K562 (cell line): Measurements from ENCODE around the gene DAGLA. TPM values are rescaled to one million over a fixed set of nuclear protein-coding genes. Genes with fewer than 3 reads are reported as not detected.

Experiments
- ADNP ChIP-seq: fragments of 200-800 bp; sonication (Bioruptor generic); IDR thresholded peaks from 2 replicates; pipeline ENCODE4 v1.6.1; 2016; ENCODE audit warnings: missing genetic modification characterization, missing compliant biosample characterization
- ATF1 ChIP-seq, 2 experiments: fragments of 450-650 bp in 1 of 2; IDR thresholded peaks; 2 replicates each; pipeline ENCODE4 v1.6.1; 2016; ENCODE audit warnings: missing compliant biosample characterization in 1 of 2, missing genetic modification characterization in 1 of 2
- BACH1 ChIP-seq: fragments of 200-800 bp; sonication (Bioruptor generic); IDR thresholded peaks from 2 replicates; pipeline ENCODE4 v1.6.1; 2016; ENCODE audit warnings: missing genetic modification characterization, missing compliant biosample characterization
- CCAR2 ChIP-seq: fragments of 200-400 bp; formaldehyde crosslinking; IDR thresholded peaks from 2 replicates; pipeline ENCODE4 v1.6.1; 2017; ENCODE audit warnings: mild to moderate bottlenecking, low read depth, low read length
- CREB3L1 ChIP-seq: fragments of 450-650 bp; IDR thresholded peaks from 2 replicates; pipeline ENCODE4 v1.6.1; 2014; ENCODE audit warnings: low read depth, mild to moderate bottlenecking, moderate library complexity, borderline replicate concordance
- E2F4 ChIP-seq: sonication (generic); formaldehyde crosslinking; IDR thresholded peaks from 2 replicates; pipeline ENCODE4 v1.8.0; 2022; ENCODE audit warnings: mild to moderate bottlenecking, low read depth, missing genetic modification reagents
- ELF2 ChIP-seq: fragments of 250-450 bp; sonication (Bioruptor Pico); IDR thresholded peaks from 2 replicates; pipeline ENCODE4 v1.5.0; 2021; ENCODE audit warnings: mild to moderate bottlenecking
- GABPA ChIP-seq: fragments of 200-800 bp; sonication (Bioruptor generic); conservative IDR thresholded peaks from 2 replicates; pipeline ENCODE4 v1.6.1; 2016; ENCODE audit warnings: low read depth, missing genetic modification characterization, missing compliant biosample characterization
- HDAC1 ChIP-seq, 2 experiments: fragments of 450-650 bp; IDR thresholded peaks; 2 replicates each; pipeline ENCODE4 v1.6.1; 2016 to 2017; ENCODE audit warnings: inconsistent platforms in 1 of 2, mild to moderate bottlenecking in 1 of 2, moderate library complexity in 1 of 2
- ID3 ChIP-seq, 2 experiments: fragments of 250-450 bp in 1 of 2; fragments of 450-650 bp in 1 of 2; sonication (Bioruptor Pico) in 1 of 2; IDR thresholded peaks; 2 replicates each; pipeline versions ENCODE4 v1.6.1 to v1.8.0; 2016 to 2021; ENCODE audit warnings: mild to moderate bottlenecking in 2 of 2, moderate library complexity in 2 of 2, missing compliant biosample characterization in 1 of 2, missing genetic modification characterization in 1 of 2
- KDM1A ChIP-seq, 2 experiments: fragments of 450-650 bp; IDR thresholded peaks; 2 replicates each; pipeline ENCODE4 v1.6.1; 2016; ENCODE audit warnings: mild to moderate bottlenecking in 2 of 2
- KLF10 ChIP-seq: fragments of 250-450 bp; sonication (Bioruptor Pico); IDR thresholded peaks from 2 replicates; pipeline ENCODE4 v1.6.1; 2021; ENCODE audit warnings: matching md5 sums
- MCM5 ChIP-seq: fragments of 450-650 bp; IDR thresholded peaks from 2 replicates; pipeline ENCODE4 v1.6.1; 2016; ENCODE audit warnings: low read depth
- MEIS2 ChIP-seq: fragments of 450-650 bp; IDR thresholded peaks from 2 replicates; pipeline ENCODE4 v1.6.1; 2014; ENCODE audit warnings: mild to moderate bottlenecking; ENCODE audit not compliant: partially characterized antibody
- NFATC3 ChIP-seq: fragments of 450-650 bp; IDR thresholded peaks from 2 replicates; pipeline ENCODE4 v1.6.1; 2017; ENCODE audit warnings: mild to moderate bottlenecking
- PBX2 ChIP-seq, 2 experiments: IDR thresholded peaks in 1 of 2; conservative IDR thresholded peaks in 1 of 2; 2 replicates each; pipeline ENCODE4 v1.6.1; 2016; ENCODE audit warnings: low read depth in 2 of 2, mild to moderate bottlenecking in 1 of 2, missing compliant biosample characterization in 1 of 2, missing genetic modification characterization in 1 of 2, moderate library complexity in 1 of 2
- PML ChIP-seq: IDR thresholded peaks from 2 replicates; pipeline ENCODE4 v1.6.1; 2012; ENCODE audit warnings: low read length, inconsistent platforms
- STAG1 ChIP-seq: sonication (generic); formaldehyde crosslinking; IDR thresholded peaks from 2 replicates; pipeline ENCODE4 v1.5.0; 2020; ENCODE audit warnings: missing genetic modification reagents, borderline replicate concordance
- TCF3 ChIP-seq: sonication (generic); formaldehyde crosslinking; IDR thresholded peaks from 2 replicates; pipeline ENCODE4 v1.4.0; 2020; ENCODE audit warnings: mild to moderate bottlenecking, missing genetic modification reagents
- TEAD2 ChIP-seq: fragments of 450-650 bp; IDR thresholded peaks from 2 replicates; pipeline ENCODE4 v1.6.1; 2016; ENCODE audit warnings: missing genetic modification characterization, control low read depth, missing compliant biosample characterization
- TGIF2 ChIP-seq: sonication (generic); formaldehyde crosslinking; IDR thresholded peaks from 2 replicates; pipeline ENCODE4 v1.8.1; 2022; ENCODE audit warnings: mild to moderate bottlenecking, missing genetic modification reagents, moderate library complexity
- ZZZ3 ChIP-seq: fragments of 450-650 bp; IDR thresholded peaks from 2 replicates; pipeline ENCODE4 v1.6.1; 2016; ENCODE audit warnings: antibody characterized with exemption, mild to moderate bottlenecking, moderate library complexity
- polyA plus RNA-seq, 8 experiments: library from polyadenylated mRNA; depleted of rRNA in 4 of 8; stranded (reverse) in 5 of 8; unstranded in 3 of 8; fragments of >200 nt; fragmentation: Nextera tagmentation in 2 of 8; fragmentation: Illumina TruSeq in 1 of 8; extraction: Ambion mirVana in 2 of 8; extraction: Trizol in 1 of 8; gene quantifications; 2 replicates each; pipeline versions ENCODE4 v1.2.1 to v1.2.3, GENCODE V29; 2011 to 2014; ENCODE audit warnings: inconsistent platforms in 1 of 8, missing spikeins in 1 of 8
- total RNA-seq, 7 experiments: library from RNA; depleted of rRNA in 6 of 7; stranded (reverse); fragments of >200 nt in 6 of 7; fragmentation: Illumina TruSeq in 2 of 7; extraction: Trizol in 2 of 7; gene quantifications; 2 replicates each; pipeline versions ENCODE4 v1.2.1 to v1.2.3, GENCODE V29; 2011 to 2021; ENCODE audit warnings: low replicate concordance in 1 of 7

Gene DAGLA
- total and polyA plus RNA-seq, 9 of the 15 experiments (the other 6 are each of a cell fraction or from before 2014, with no cell fraction given) = 0.03 to 0.16 (median 0.04) TPM; not detected in 4

GRCh38 chr11:61747192-61747966, 67.2 kb downstream of the DAGLA start (continued):
- TF ChIP-seq STAG1 (peak; percentile 57; the same call in 1 of the 2 replicates), TCF3 (no peak; the same call in 1 of the 2 replicates), ID3 (CRISPR knock-in tag; IDR thresholded peaks at IDR 0.05) (no peak), ID3 (tag; IDR thresholded peaks at IDR 0.05) (peak; percentile 62; the same call in 1 of the 2 replicates), GABPA (peak; percentile 49; the same call in 1 of the 2 replicates), KLF10 (CRISPR knock-in tag) (no peak), PBX2 (CRISPR knock-in tag; IDR thresholded peaks at IDR 0.05; ENCODE audit: low read depth) (no peak), PBX2 (tag; conservative IDR thresholded peaks at IDR 0.05; ENCODE audit: low read depth) (no peak), E2F4 (peak; percentile 55; the same call in 1 of the 2 replicates), CREB3L1 (no peak), ELF2 (CRISPR knock-in tag) (no peak), TGIF2 (CRISPR knock-in tag) (no peak), PML (no peak), MEIS2 (no peak), BACH1 (tag) (no peak), ADNP (tag) (no peak), CCAR2 (no peak), KDM1A (IDR thresholded peaks at IDR 0.05) (no peak), MCM5 (no peak), HDAC1 (IDR thresholded peaks at IDR 0.05) (no peak), ATF1 (CRISPR knock-in tag; IDR thresholded peaks at IDR 0.05) (no peak), ATF1 (tag; IDR thresholded peaks at IDR 0.05) (0 out of 2 replicates have a peak, but pooled peaks have one; percentile 14), TEAD2 (tag) (no peak), NFATC3 (no peak), ZZZ3 (no peak)
